HEK293 (cell line): ENCODE measurements around the gene RHOD.

Source experiments
- CTCF ChIA-PET: fragments of 350-600 bp; formaldehyde crosslinking; extraction: SDS; loops from one replicate; lab custom pipeline; 2021; ENCODE audit warnings: antibody characterized with exemption; lab: Yijun Ruan, JAX
- POLR2A ChIA-PET: fragments of 300-600 bp; formaldehyde crosslinking; extraction: SDS; loops from one replicate; lab custom pipeline; 2020; ENCODE audit warnings: antibody characterized with exemption, inconsistent platforms; lab: Yijun Ruan, JAX
- H3K27ac ChIP-seq: fragments of 200-500 bp; sonication (Bioruptor generic); 2 replicates; pipeline ENCODE4 v1.5.1; 2014; ENCODE audit warnings: low read depth, low read length, control low read depth, inconsistent platforms; ENCODE audit errors: extremely low read depth
- H3K36me3 ChIP-seq, 2 experiments: fragments of 200-500 bp in 1 of 2; sonication (Bioruptor generic) in 1 of 2; 1 replicate in 1 of 2; 2 replicates in 1 of 2; pipeline ENCODE4 v1.5.1; 2014 to 2017; ENCODE audit warnings: inconsistent platforms in 2 of 2, low read length in 2 of 2; ENCODE audit not compliant: control insufficient read depth in 2 of 2, insufficient read depth in 1 of 2
- H3K4me1 ChIP-seq: fragments of 200-500 bp; sonication (Bioruptor generic); 2 replicates; pipeline ENCODE4 v1.5.1; 2014; ENCODE audit warnings: mild to moderate bottlenecking, low read length, inconsistent platforms; ENCODE audit not compliant: control insufficient read depth, insufficient read depth
- H3K4me3 ChIP-seq: 2 replicates; pipeline ENCODE4 v1.5.1; 2011; ENCODE audit warnings: low read depth, mild to moderate bottlenecking, control low read depth, low read length, moderate library complexity
- H3K9me3 ChIP-seq: fragments of 200-500 bp; sonication (Bioruptor generic); 2 replicates; pipeline ENCODE4 v1.5.1; 2014; ENCODE audit warnings: low read depth, low read length, inconsistent platforms; ENCODE audit not compliant: control insufficient read depth, insufficient read depth
- GLIS1 ChIP-seq: fragments of 450-650 bp; formaldehyde crosslinking; IDR thresholded peaks from 2 replicates; pipeline ENCODE4 v1.5.1; 2016; ENCODE audit warnings: missing biosample characterization, missing genetic modification characterization
- GLIS2 ChIP-seq: fragments of 450-650 bp; formaldehyde crosslinking; IDR thresholded peaks from 2 replicates; pipeline ENCODE4 v1.5.1; 2016; ENCODE audit warnings: missing biosample characterization, missing genetic modification characterization
- KLF9 ChIP-seq: fragments of 450-650 bp; formaldehyde crosslinking; IDR thresholded peaks from 2 replicates; pipeline ENCODE4 v1.5.1; 2016; ENCODE audit warnings: missing biosample characterization, missing genetic modification characterization, low read depth
- PATZ1 ChIP-seq: fragments of 450-650 bp; formaldehyde crosslinking; IDR thresholded peaks from 2 replicates; pipeline ENCODE4 v1.5.1; 2016; ENCODE audit warnings: missing biosample characterization, missing genetic modification characterization
- PRDM10 ChIP-seq: fragments of 450-650 bp; formaldehyde crosslinking; IDR thresholded peaks from 2 replicates; pipeline ENCODE4 v1.5.1; 2016; ENCODE audit warnings: missing biosample characterization, missing genetic modification characterization
- ZBTB20 ChIP-seq: fragments of 450-650 bp; formaldehyde crosslinking; IDR thresholded peaks from 2 replicates; pipeline ENCODE4 v1.5.1; 2016; ENCODE audit warnings: missing biosample characterization, missing genetic modification characterization
- ZBTB6 ChIP-seq: fragments of 450-650 bp; formaldehyde crosslinking; IDR thresholded peaks from 2 replicates; pipeline ENCODE4 v1.5.1; 2017; ENCODE audit warnings: missing biosample characterization, missing genetic modification characterization
- ZNF214 ChIP-seq: fragments of 450-650 bp; formaldehyde crosslinking; IDR thresholded peaks from 2 replicates; pipeline ENCODE4 v1.5.1; 2017; ENCODE audit warnings: missing biosample characterization, mild to moderate bottlenecking, missing genetic modification characterization, borderline replicate concordance
- ZNF292 ChIP-seq: fragments of 450-650 bp; formaldehyde crosslinking; IDR thresholded peaks from 2 replicates; pipeline ENCODE4 v1.5.1; 2016; ENCODE audit warnings: low read depth, missing biosample characterization, missing genetic modification characterization, borderline replicate concordance
- ZNF391 ChIP-seq: fragments of 450-650 bp; formaldehyde crosslinking; IDR thresholded peaks from 2 replicates; pipeline ENCODE4 v1.5.1; 2016; ENCODE audit warnings: low read depth, missing biosample characterization, missing genetic modification characterization, borderline replicate concordance
- ZNF416 ChIP-seq: fragments of 450-650 bp; formaldehyde crosslinking; IDR thresholded peaks from 2 replicates; pipeline ENCODE4 v1.5.1; 2016; ENCODE audit warnings: missing biosample characterization, missing genetic modification characterization
- ZSCAN4 ChIP-seq: fragments of 450-650 bp; formaldehyde crosslinking; IDR thresholded peaks from 2 replicates; pipeline ENCODE4 v1.5.1; 2017; ENCODE audit warnings: missing biosample characterization, missing genetic modification characterization

RHOD gene

GRCh38 chr11:67118801-67119584 lies 62.3 kb downstream of the RHOD start, which contains the start of gene KDM2A (continued):
- no peak for TF ChIP-seq ZNF292 (tag by site-specific recombination)

GRCh38 chr11:67119585-67120391 lies 63.1 kb downstream of the RHOD start:
- H3K9me3 ChIP-seq: no peaks in the 10 kb centered on the region
- CTCF ChIA-PET: interaction anchor here (0.6 to 1.3 kb wide), 4 partner anchors 40 to 270 kb away, joined by 3 read pairs; no protein-coding TSS in a partner anchor
- no peaks in the 10 kb centered on the region; the same call in 1 of the 2 replicates for H3K4me1 ChIP-seq
- peaks cover 3 to 5% of the 10 kb centered on the region in 2 experiments; a peak in 2 of 3 replicates for H3K36me3 ChIP-seq
- no peak for TF ChIP-seq ZNF416 (tag by site-specific recombination)
- no peak for TF ChIP-seq ZNF391 (tag by site-specific recombination)
- TF ChIP-seq ZNF214: no peak
- TF ChIP-seq ZSCAN4 (tag by site-specific recombination): no peak
- TF ChIP-seq KLF9 (tag by site-specific recombination): no peak
- peak; percentile 49 for TF ChIP-seq GLIS1 (tag by site-specific recombination)
- 0 out of 2 replicates have a peak, but pooled peaks have one; percentile 39 for TF ChIP-seq GLIS2 (tag by site-specific recombination)
- peak; percentile 78 for TF ChIP-seq PRDM10 (tag by site-specific recombination)
- TF ChIP-seq PATZ1 (tag by site-specific recombination): peak; percentile 46
- TF ChIP-seq ZBTB6 (tag by site-specific recombination): no peak
- peak; percentile 71 for TF ChIP-seq ZBTB20
- POLR2A ChIA-PET: interaction anchor here (0.6 to 2.2 kb wide), 9 partner anchors 28 to 807 kb away, joined by 3 to 19 read pairs (median 3); no protein-coding TSS in a partner anchor
- peak overlapping the region; percentile 97 for H3K27ac ChIP-seq
- H3K4me3 ChIP-seq: peak overlapping the region; percentile 87
